22Rv1 (cell line): ENCODE measurements around the gene CACNA1C.
"Not testable (repeated sequence)": the region's sequence is repeated elsewhere in the genome, so short reads cannot be mapped to it uniquely, and the experiment has no call there.

Experiments used
- H3K27ac ChIP-seq: fragments of 450-650 bp; 2 replicates; pipeline ENCODE4 v1.5.1; 2017
- ZFX ChIP-seq: fragments of 450-650 bp; IDR thresholded peaks from 2 replicates; pipeline ENCODE4 v1.6.1; 2017; ENCODE audit warnings: antibody characterized with exemption, borderline replicate concordance
- TF ChIP-seq, protein P1 (sequence below): fragments of 450-650 bp; IDR thresholded peaks from 2 replicates; pipeline ENCODE4 v1.5.1; 2017; ENCODE audit warnings: mild to moderate bottlenecking

CACNA1C gene

DNA sequence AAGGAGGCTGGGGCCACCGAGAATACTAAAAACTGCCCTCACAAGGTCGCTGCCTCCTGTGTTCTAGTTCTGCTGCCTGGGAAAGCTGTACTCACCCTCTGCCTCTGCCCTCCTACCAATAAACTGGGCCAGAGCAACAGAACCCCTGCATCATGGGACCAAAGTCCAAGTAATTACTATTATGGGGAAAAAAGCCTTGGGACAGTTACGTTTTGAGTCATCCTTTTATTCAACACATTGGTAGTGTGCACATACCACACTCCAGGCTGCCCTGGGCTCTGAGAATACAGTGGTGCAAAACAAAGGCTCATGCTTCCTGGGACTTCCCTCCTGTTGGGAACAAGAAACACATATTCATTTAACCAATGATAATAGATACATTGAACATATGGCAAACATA lies 49.0 kb downstream of the CACNA1C start:
- TF ChIP-seq, protein P1, sequence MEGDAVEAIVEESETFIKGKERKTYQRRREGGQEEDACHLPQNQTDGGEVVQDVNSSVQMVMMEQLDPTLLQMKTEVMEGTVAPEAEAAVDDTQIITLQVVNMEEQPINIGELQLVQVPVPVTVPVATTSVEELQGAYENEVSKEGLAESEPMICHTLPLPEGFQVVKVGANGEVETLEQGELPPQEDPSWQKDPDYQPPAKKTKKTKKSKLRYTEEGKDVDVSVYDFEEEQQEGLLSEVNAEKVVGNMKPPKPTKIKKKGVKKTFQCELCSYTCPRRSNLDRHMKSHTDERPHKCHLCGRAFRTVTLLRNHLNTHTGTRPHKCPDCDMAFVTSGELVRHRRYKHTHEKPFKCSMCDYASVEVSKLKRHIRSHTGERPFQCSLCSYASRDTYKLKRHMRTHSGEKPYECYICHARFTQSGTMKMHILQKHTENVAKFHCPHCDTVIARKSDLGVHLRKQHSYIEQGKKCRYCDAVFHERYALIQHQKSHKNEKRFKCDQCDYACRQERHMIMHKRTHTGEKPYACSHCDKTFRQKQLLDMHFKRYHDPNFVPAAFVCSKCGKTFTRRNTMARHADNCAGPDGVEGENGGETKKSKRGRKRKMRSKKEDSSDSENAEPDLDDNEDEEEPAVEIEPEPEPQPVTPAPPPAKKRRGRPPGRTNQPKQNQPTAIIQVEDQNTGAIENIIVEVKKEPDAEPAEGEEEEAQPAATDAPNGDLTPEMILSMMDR = no peak
- no peak for TF ChIP-seq ZFX

DNA sequence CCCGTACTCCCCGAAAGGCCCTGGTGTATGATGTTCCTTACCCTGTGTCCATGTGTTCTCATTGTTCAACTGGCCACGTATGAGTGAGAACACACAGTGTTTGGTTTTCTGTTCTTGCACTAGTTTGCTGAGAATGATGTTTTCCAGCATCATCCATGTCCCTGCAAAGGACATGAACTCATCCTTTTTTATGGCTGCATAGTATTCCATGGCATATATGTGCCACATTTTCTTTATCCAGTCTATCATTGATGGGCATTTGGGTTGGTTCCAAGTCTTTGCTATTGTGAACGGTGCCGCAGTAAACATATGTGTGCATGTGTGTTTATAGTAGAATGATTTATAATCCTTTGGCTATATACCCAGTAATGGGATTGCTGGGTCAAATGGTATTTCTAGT lies 49.9 kb downstream of the CACNA1C start:
- not testable (repeated sequence) for H3K27ac ChIP-seq

More for the DNA sequence above, 49.0 kb downstream of the CACNA1C start:
- no peak overlapping the region for H3K27ac ChIP-seq

DNA sequence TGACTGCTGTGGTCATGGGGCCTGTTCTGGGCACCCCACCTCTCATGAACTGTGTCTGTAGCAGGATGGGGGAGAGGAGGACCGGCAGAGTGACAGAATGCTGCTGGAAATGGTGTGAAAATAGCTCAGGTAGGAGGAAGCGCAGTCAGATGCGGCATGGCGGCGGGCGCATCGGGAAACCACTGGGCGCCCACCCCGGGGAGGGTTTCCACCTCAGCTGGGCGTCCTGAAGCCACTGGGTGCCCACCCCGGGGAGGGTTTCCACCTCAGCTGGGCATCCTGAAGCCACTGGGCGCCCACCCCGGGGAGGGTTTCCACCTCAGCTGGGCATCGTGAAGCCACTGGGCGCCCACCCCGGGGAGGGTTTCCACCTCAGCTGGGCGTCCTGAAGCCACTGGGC lies 52.6 kb downstream of the CACNA1C start:
- not testable (repeated sequence) for H3K27ac ChIP-seq

DNA sequence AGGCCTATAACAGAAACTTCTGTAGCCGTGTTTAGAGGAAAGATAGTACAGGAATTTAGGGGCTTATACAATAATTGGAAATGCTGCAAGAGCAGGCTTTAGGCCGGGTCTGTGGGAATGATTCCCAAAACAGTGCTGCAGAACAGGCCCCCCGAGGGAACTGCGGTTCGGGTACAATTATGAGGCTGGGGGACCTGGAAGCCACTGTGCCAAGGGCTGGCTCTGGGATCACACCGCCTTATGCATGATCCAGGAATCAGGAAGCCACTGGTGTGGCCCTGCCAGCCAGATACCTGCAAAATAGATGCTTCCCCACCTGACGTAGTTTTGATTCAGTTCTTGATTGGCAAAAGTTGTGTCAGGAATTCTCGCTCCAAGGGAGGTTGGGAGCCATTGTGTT lies 55.4 kb downstream of the CACNA1C start:
- H3K27ac ChIP-seq = no peak overlapping the region
- TF ChIP-seq ZFX = no peak
- TF ChIP-seq, protein P1 = no peak

DNA sequence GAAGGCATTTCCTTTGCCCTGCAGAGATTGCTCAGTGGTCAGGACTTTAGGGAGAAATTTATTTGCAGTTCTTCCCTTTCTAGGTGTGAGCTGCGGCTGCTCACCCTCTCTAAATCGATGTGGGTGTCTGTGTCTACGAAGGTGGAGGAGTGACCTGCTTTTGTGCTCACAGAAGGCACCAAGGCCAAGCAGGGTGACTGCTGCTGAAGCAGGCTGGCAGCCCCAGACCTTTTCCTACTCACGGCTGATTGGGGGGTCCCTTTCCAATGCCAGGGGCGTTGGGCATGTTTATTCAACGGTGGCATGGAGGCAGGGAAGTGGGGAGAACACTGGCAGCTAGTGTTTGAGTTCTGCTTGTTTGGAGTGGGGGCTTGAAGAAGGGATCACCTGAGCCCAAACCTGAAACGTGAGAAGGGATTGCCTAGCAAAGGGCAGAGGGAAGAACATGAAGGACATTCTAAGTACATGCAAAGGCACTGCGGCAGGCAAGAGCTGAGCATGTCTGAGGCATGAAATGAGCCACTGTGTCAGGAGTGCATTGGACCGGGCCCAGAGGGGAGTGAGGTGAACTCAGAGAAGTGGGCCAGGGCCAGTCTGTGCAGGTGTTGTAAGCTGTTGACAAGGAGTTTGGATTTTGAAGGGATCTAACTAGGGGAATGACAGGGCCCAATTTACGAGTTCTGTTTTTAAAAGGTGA lies 56.3 kb downstream of the CACNA1C start:
- H3K27ac ChIP-seq = no peak overlapping the region
- no peak for TF ChIP-seq ZFX
- TF ChIP-seq, protein P1 = no peak

DNA sequence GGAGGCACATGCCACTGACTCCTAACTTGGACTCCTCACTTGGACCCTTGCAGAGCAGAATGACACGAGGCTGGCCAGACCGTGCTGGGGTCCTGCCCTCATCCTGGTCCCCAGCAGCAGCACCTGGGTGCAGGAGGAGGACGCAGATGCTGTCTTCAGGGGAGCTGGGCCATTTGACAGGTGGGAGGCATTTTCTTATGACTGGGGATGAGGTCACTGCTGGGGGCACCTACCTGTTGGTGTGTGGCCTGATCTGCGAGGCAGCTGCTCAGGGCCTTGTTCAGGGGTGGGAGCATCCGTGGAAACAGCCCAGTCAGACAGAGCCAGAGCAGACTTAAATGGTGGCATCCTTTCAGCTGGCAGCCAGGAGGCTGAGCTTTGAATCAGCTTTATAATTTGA lies 57.3 kb downstream of the CACNA1C start:
- TF ChIP-seq, protein P1 = no peak
- TF ChIP-seq ZFX = no peak
- H3K27ac ChIP-seq = no peak overlapping the region

DNA sequence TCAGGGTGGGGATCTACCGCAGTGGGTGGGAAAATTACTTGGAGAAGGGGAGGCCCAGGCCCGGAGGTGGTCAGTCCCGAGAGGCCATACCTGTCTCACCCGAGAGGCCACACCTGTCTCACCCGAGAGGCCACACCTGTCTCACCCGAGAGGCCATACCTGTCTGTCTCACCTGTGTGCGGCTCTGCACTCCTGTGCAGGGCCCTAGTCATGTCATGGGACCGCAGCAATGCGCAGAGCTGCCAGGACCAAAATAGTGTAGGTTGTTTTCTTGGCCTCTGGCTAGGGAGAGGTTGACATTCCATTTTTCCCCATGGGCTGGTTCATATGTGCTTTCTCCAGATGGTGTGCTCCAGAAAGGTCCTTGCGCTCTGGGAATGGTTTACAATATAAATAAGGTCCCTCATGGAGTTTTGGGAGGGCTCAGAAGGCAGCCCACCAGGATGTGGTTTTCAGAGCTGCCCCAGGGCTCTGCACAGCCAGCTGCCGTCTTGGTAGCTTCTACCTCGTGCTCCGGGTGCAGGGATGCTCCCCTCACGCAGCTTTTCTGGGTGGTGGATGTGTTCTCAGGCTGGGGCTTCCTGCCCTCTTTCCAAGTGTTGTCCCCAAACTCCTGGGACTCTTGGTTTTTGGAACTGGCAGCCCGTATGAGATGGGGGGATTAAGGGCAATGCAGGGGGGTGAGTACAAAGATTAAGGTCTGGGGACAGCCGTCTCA lies 58.2 kb downstream of the CACNA1C start:
- no peak for TF ChIP-seq ZFX
- TF ChIP-seq, protein P1 = no peak
- no peak overlapping the region for H3K27ac ChIP-seq

DNA sequence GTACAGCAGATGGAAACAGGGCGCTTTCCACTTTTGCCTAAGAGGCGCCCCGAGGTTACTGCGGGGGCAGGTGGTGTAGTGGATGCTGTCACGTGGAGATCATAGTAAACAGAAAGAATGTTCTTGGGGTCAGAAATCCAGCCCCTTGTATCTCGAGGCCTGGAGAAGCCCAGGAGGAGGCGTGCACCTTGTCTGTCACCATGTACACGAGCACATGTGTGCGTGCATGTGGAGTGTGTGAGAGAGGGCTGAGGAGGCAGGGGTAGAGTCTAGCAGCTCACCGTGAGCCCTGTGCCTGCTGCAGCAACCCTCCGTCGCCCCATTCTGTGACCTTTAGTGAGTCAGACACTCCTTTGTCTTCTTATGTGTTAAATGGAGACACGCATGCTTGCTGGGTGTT lies 59.0 kb downstream of the CACNA1C start:
- H3K27ac ChIP-seq = no peak overlapping the region
- no peak for TF ChIP-seq ZFX
- TF ChIP-seq, protein P1 = no peak
